Type B pancreatic cell (in vitro differentiated cells): ENCODE measurements around the gene NCK2. TPM values are rescaled to one million over a fixed set of nuclear protein-coding genes. Genes with fewer than 3 reads are reported as not detected.

ENCODE experiments used
- DNase-seq: peaks from one replicate; pipeline ENCODE4 v3.0.0; 2021; ENCODE audit warnings: mixed read lengths; ENCODE audit not compliant: unreplicated experiment; ENCODE audit errors: extremely low spot score
- H3K27ac Mint-ChIP-seq: 2 replicates; pipeline ENCODE4 v1.8.0; 2021; ENCODE audit warnings: mild to moderate bottlenecking, mixed read lengths
- H3K27me3 Mint-ChIP-seq: 2 replicates; pipeline ENCODE4 v1.8.0; 2021; ENCODE audit warnings: mixed read lengths
- H3K36me3 Mint-ChIP-seq: 2 replicates; pipeline ENCODE4 v1.8.0; 2021; ENCODE audit warnings: mixed read lengths
- H3K4me1 Mint-ChIP-seq: one replicate; pipeline ENCODE4 v1.8.0; 2021; ENCODE audit warnings: mixed read lengths; ENCODE audit not compliant: unreplicated experiment
- H3K4me3 Mint-ChIP-seq: 2 replicates; pipeline ENCODE4 v1.8.0; 2021; ENCODE audit warnings: mild to moderate bottlenecking, mixed read lengths
- H3K9me3 Mint-ChIP-seq: 2 replicates; pipeline ENCODE4 v1.8.0; 2021; ENCODE audit warnings: mixed read lengths
- total RNA-seq: library from RNA; stranded (reverse); gene quantifications from 2 replicates; pipeline ENCODE4 v1.2.1, GENCODE V29; 2021; ENCODE audit warnings: low replicate concordance
- TF ChIP-seq, protein P1 (sequence below): fragments of 200-600 bp; sonication (generic); conservative IDR thresholded peaks from 2 replicates; pipeline ENCODE4 v1.5.0; 2021; ENCODE audit warnings: antibody characterized with exemption, mild to moderate bottlenecking

Gene NCK2
- total RNA-seq, 1 donor from 2014 or later, result 86.4 TPM

DNA sequence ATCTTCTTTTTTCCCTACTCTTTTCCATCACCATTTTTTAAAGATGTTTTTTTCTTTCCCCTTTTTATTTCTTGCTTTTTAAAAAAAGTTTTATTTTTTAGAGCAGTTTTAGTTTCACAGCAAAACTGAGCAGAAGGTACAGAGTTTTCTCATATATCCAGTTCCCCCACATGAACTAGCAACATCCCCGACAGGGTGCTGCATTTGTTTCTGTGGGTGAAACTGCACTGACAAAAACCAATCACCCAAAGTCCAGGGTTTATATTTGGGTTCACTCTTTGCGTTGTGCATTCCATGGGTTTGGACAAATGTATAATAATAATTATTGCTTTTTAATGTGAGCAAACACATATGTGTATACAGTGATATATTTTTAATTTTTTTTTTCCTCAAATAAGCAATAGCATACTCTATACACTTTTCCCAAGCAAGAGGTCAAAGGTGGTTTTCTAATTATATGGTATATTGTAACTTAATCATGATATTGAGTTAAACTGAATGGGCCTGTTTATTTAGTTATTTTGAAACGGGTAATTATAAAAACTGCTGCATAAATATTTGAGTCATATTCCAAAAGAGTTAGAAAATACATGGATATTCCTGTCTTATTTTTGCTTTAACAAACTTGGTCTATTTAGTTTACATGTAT is 50.3 kb downstream of the NCK2 start:
- no peak overlapping the region for H3K27ac Mint-ChIP-seq
- no peak overlapping the region for H3K4me3 Mint-ChIP-seq

DNA sequence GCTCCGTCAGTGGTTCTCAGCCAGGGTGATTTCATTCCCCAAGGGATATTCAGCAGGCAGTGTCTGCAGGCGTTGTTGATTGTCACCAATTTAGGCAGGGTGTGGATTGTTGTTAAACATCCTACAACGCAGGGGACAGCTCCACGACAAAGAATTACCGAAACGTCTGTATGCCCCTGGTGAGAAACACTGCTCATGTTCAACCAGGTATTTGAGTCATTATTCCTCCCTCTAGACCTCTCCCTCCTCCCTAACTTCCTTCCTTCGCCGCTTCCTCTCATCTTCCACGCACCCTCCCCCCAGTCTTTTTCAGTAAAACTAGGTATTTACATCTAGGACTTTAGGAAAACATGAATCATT is 50.8 kb downstream of the NCK2 start:
- Mint-ChIP-seq H3K4me3 (no peak overlapping the region), H3K27ac (peak overlapping the region; percentile 1), H3K27me3 (no peaks in the 10 kb centered on the region), H3K4me1 (peaks cover 58% of the 10 kb centered on the region), H3K36me3 (peaks cover 20% of the 10 kb centered on the region), H3K9me3 (peaks cover 13% of the 10 kb centered on the region)
- peak; percentile 36 for DNase-seq
- TF ChIP-seq, protein P1, sequence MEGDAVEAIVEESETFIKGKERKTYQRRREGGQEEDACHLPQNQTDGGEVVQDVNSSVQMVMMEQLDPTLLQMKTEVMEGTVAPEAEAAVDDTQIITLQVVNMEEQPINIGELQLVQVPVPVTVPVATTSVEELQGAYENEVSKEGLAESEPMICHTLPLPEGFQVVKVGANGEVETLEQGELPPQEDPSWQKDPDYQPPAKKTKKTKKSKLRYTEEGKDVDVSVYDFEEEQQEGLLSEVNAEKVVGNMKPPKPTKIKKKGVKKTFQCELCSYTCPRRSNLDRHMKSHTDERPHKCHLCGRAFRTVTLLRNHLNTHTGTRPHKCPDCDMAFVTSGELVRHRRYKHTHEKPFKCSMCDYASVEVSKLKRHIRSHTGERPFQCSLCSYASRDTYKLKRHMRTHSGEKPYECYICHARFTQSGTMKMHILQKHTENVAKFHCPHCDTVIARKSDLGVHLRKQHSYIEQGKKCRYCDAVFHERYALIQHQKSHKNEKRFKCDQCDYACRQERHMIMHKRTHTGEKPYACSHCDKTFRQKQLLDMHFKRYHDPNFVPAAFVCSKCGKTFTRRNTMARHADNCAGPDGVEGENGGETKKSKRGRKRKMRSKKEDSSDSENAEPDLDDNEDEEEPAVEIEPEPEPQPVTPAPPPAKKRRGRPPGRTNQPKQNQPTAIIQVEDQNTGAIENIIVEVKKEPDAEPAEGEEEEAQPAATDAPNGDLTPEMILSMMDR, result no peak

More for the DNA sequence above, 50.3 kb downstream of the NCK2 start:
- Mint-ChIP-seq H3K36me3 (peaks cover 15% of the 10 kb centered on the region), H3K4me1 (peaks cover 54% of the 10 kb centered on the region), H3K9me3 (peaks cover 10% of the 10 kb centered on the region), H3K27me3 (no peaks in the 10 kb centered on the region)
- TF ChIP-seq, protein P1, result no peak
- no peak for DNase-seq

DNA sequence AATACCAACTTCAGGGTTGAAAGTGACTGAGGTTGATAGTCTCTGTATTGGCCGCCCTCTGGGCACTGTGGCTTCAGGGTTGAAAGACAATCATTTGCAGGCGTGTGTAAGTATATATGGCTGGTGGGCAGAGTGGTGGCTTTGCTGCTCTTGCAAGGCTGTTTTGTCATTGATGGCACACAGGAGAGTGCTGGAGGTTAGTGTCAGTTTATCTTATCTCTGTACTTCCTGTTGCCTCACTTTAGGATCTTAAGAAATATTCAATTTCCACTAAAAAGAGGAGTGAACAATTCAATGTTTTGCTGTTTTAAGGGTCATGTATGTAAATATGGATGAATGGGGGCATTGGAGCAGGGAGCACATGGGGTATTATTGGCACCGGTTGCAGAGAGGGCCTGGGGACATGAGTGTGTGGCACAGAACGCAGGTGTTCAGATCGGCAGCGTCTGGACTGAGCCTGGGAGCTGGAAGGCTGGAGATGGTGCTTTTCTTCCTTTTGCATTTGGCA is 51.5 kb downstream of the NCK2 start:
- H3K9me3 Mint-ChIP-seq, result peaks cover 14% of the 10 kb centered on the region
- H3K36me3 Mint-ChIP-seq, result peaks cover 23% of the 10 kb centered on the region
- H3K4me3 Mint-ChIP-seq, result peak overlapping the region; percentile 17
- H3K27ac Mint-ChIP-seq, result peak overlapping the region; percentile 1
- H3K27me3 Mint-ChIP-seq, result no peaks in the 10 kb centered on the region
- TF ChIP-seq, protein P1, result no peak
- peaks cover 58% of the 10 kb centered on the region for H3K4me1 Mint-ChIP-seq
- DNase-seq, result no peak

DNA sequence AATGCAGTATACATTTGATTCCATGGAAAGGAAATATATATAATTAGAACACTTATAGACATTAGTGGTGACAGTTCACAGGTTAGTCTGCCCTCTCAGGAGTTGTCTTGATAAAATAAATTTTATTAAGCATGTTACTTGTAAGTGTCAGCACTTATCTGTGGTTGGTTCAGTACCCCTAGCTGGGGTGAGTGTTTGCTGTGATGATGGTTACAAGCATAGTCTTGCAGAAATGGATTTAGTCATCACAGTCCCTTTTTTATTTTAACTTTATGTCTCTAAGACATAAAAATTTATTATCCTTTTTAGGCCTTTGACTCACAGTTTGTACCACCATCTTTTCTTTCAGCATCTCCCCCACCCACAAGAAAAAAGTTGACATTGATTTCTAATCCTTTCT is 52.1 kb downstream of the NCK2 start:
- no peak for DNase-seq
- H3K27me3 Mint-ChIP-seq, result no peaks in the 10 kb centered on the region
- peaks cover 14% of the 10 kb centered on the region for H3K9me3 Mint-ChIP-seq
- H3K4me3 Mint-ChIP-seq, result no peak overlapping the region
- TF ChIP-seq, protein P1, result no peak
- H3K36me3 Mint-ChIP-seq, result peaks cover 20% of the 10 kb centered on the region
- H3K4me1 Mint-ChIP-seq, result peaks cover 62% of the 10 kb centered on the region
- H3K27ac Mint-ChIP-seq, result no peak overlapping the region

DNA sequence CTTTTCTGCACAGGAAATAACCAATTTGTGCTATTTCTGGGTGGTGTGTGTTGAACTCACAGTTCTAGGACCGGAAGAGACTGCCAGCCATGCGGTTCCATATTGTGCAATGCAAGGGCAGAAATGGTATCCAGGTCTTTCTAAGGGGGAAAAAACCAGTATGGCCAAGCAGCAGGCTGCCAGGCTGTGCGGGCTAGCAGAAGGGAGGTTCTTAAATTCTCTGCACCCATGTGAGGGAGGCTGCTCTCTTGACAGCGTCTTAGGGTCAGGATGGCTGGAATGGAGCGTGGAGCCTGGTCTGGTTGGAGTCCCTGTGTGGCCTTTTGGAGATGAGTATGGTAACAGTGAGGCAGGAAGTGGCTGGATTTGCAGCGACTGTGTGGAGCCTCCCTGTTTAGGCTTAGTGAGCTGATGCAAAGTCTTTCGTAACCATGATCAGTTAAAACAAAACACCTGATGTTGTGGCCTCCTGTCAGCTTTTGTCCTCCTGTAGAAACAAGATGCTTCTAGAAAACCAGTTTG is 52.6 kb downstream of the NCK2 start:
- DNase-seq, result peak; percentile 39
- Mint-ChIP-seq H3K4me1 (peaks cover 65% of the 10 kb centered on the region), H3K4me3 (no peak overlapping the region), H3K27ac (no peak overlapping the region), H3K27me3 (no peaks in the 10 kb centered on the region), H3K36me3 (peaks cover 25% of the 10 kb centered on the region), H3K9me3 (peaks cover 12% of the 10 kb centered on the region)
- TF ChIP-seq, protein P1, result no peak
